Non-pigmented ciliary epithelial cell (primary cell): Measurements from ENCODE around the gene CXCR2.
"Not testable (repeated sequence)": the region's sequence is repeated elsewhere in the genome, so short reads cannot be mapped to it uniquely, and the experiment has no call there.

ENCODE experiments used
- DNase-seq: peaks from one replicate; pipeline ENCODE4 v3.0.0-alpha.2; 2010; ENCODE audit warnings: low read depth

CXCR2 gene

GRCh38 chr2:218130377-218130776 is 4.5 kb downstream of the CXCR2 start:
- no peak for DNase-seq

GRCh38 chr2:218130822-218131221 is 5.0 kb downstream of the CXCR2 start:
- DNase-seq: no peak

DNA sequence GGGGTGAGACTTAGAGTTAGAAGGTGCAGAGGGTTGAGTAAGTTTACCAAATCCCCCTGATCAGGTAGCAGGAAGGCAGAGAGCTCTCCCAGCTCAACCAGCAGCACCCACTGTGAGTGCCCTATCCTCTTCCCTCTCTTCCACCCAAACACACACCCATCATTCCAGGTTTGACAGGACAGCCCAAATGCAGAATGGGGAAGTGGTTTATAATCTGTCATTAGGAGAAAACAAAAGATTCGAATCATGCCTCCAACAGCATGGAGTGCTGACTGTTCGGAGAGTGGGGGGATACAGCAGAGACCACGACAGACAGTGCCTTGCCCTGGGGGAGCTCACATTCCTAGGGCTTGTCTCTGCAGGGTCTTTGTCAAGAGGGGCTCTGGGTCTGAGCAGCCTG is 11.7 kb downstream of the CXCR2 start:
- no peak for DNase-seq

DNA sequence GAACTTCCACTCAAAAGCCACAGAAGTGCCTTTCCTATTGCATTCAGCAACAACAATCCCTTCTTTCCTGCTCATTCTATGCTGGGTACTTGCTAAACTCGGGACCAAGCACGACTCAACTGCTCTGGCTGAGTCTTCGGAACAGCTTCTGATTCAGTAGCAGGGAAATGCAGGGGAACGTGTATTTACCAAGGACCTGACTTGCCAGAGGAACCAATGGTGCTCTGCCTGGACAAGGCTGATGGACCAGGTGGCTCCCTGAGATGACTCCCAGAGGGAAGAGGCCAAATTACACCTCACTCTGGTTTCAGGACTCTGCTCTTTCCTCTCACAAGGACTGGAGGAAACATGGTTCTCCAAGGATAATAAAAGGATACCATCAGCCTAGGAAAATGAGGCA is 12.2 kb downstream of the CXCR2 start:
- no peak for DNase-seq

- no peak for DNase-seq
These were observed 19.3 kb downstream of the CXCR2 start for GRCh38 chr2:218145124-218145523.

- DNase-seq: no peak
These were observed 20.2 kb downstream of the CXCR2 start for GRCh38 chr2:218146056-218146455.

- DNase-seq: no peak
These were observed 23.3 kb downstream of the CXCR2 start for GRCh38 chr2:218149098-218149497.

DNA sequence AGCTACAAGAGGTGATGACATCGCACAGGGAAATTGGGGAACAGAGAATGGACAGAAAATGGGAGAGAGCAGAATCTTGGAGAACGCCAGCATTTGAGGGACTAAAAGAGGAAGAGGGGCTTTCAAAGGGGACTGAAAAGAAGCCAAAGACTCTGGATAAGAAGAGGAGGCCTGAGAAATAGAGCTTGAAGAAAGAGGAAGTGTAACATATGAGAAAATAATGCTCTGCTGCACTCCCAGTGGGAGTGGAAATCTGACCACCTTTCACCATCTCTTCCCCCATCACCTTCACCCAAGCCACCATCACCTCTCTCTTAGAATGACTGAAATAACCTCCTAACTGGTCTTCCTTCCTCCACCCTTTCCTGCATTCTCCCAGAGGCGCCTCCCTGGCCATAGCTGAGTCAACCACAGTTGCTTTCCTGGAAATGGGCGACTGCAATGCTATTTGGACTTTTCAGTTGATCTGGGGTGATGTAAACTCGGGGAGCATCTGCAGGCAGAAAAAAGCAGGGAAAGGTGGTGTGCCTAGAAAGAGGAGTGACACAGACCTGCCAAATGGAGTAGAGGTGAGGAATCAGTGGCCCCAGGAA is 24.1 kb downstream of the CXCR2 start:
- no peak for DNase-seq

DNA sequence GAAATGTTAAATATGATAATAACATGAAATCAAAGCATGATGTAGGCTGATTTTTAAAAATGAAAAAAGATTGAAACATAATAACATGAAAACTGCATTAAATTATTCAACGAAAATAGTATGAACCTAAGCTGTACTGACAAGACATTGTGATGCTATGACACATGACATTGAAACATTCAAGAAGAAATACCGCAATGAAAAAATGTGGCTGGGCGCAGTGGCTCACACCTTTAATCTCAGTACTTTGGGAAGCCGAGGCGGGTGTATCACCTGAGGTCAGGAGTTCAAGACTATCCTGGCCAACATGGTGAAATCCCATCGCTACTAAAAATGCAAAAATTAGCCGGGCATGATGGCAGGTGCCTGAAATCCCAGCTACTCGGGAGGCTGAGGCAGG is 26.3 kb downstream of the CXCR2 start:
- no peak for DNase-seq

GRCh38 chr2:218152777-218153176 is 26.9 kb downstream of the CXCR2 start:
- DNase-seq: no peak

GRCh38 chr2:218155953-218156479 is 30.2 kb downstream of the CXCR2 start:
- no peak for DNase-seq

- DNase-seq: no peak
These were observed 35.8 kb downstream of the CXCR2 start for GRCh38 chr2:218161644-218162043.

DNA sequence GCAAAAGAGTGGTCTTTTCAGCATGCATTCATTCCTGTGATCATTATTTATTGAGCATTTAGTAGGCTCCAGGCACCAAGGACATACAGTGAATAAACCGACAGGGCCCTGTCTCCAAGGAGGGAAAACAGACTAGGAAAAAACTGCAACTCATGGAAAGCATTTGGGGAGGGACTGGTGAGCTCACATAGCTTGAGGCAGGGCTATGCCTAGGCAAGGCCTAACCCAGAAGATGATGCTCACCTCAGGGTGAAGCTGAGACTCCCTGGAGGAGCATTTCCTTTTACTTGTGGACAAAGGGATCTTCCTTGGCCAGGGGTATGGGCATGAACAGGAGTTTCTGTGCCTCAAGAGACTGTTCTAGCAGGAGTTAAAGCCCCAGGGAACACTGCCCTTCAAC is 37.0 kb downstream of the CXCR2 start:
- no peak for DNase-seq

GRCh38 chr2:218166791-218167190 is 41.0 kb downstream of the CXCR2 start, which contains the start of gene CXCR1:
Gene CXCR1 (minus strand): TSS chr2:218166962. CDS start chr2:218165211, 1,751 bp downstream.
- no peak for DNase-seq

DNA sequence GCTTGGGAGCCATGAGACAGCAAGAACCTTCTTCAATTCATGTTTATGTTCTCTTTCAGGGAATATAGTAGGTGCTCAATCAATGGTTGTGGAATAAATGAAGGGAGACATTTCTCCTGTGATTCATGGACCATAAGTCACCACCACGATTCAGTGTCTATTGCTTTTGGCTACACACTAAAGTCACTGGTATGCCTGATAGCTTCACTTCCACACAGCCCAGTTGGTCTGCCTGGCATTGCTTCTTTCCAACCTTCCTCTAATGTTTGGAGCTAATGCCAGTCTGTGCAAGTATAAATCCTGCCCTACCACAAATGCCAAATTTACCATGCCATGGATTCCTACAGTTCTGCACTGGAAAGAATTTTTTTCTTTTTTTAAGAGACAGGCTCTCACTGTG is 42.2 kb downstream of the CXCR2 start:
- DNase-seq: no peak

DNA sequence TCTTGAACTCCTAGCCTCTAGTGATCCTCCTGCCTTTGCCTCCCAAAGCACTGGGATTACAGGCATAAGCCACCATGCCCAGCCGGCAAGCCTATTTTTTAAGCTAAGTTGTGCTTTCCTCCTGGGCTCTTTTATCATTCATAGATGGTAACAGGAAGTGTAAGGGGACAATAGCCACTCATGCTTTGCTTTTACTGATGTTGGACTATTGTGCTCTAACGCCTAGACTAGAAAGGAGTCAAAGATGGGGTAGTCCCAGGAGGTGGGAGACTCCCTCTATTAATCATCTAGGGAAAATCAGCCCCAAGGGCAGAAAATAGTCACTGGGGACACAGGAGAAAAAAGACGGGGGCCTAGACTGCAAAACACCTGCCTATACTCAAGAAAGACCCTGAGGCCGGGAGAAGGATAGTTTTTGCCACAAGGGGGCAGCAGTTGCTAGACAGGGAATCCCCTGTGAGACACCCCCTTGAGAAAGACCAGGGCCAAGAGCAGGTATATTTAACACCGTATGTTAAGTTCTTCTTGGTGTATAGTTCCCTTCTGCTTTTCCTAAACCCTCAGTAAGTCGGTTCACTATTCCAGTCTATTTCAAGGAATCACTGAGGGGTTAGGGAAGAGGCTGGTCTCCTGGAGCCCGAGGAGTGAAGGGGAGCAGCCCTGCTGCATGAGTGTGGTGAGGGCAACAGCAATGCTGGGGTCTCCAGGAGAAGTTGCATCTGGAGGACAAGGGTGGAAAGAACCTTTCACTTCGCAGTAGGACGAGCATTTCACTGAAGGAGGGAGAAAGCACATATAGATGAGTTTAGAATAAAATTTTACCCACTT is 43.0 kb downstream of the CXCR2 start:
- DNase-seq: no peak

GRCh38 chr2:218169757-218170546 is 44.1 kb downstream of the CXCR2 start:
- no peak for DNase-seq

- not testable (repeated sequence) for DNase-seq
These were observed 45.9 kb downstream of the CXCR2 start for GRCh38 chr2:218171744-218172143.

DNA sequence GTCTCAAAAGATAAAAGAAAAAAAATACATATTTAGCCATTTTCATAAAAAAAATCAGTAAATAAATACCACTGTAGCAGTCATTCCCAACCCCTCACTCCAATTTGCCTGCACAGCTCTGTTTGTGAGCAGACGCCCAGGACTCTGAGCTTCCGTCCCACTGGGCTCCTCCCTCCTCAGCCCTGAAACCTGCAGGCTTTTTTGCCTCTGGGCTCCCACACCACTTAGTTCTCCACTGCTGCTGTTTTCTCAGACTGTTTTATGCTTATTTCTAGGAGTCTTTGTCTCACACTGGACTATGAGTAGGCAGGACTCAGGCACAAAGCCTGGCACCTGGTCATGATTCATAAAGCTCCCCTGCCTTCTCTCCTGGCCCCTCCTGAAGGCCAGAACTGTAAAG is 47.0 kb downstream of the CXCR2 start:
- DNase-seq: no peak

DNA sequence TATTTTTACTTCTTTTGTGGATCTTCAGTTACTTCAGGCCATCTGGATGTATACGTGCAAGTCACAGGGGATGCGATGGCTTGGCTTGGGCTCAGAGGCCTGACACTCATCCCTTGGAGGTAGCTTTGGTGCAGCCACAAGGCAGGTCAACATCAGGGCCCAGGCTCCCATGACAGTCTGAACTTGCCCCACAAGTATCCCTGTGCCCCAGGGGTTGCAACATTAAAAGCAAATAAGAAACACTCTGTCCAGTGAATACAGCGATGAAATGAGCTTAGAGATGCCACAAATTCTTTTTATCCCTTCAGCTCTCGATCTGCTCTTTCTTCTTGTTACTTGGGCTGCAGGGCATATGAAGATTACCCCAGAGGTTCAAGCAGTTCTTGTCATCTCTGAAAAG is 54.0 kb downstream of the CXCR2 start:
- no peak for DNase-seq

- DNase-seq: no peak
These were observed 54.8 kb downstream of the CXCR2 start for GRCh38 chr2:218180467-218181114.

DNA sequence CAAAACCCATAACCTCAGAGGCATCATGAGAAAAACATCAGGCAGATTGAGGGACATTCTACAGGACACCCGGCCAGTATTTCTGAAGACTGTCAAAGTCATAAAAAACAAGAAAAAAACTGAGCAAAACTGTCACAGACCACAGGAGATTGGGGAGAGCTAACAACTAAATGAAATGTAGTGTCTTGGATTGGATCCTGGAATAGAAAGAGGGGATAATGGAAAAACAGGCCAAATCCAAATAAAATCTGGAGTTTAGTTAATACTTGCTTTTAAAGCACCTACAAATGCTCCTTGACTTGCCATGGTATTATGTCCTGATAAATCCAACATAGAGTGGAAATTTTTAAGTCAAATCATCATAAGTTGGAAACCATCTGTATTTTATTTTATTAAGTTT is 58.5 kb downstream of the CXCR2 start:
- DNase-seq: no peak
